Liver (tissue), 9 donors: ENCODE measurements around the gene MCF2L. TPM values are rescaled to one million over a fixed set of nuclear protein-coding genes. Genes with fewer than 3 reads are reported as not detected.
"Not testable (repeated sequence)": the region's sequence is repeated elsewhere in the genome, so short reads cannot be mapped to it uniquely, and the experiment has no call there.

Experiments used
- DNase-seq: peaks from one replicate; pipeline ENCODE4 v3.0.0-alpha.2; 2017; ENCODE audit warnings: low spot score
- H3K27ac ChIP-seq, 2 donors: one replicate each; pipeline ENCODE4 v1.7.0; 2013; ENCODE audit warnings: inconsistent platforms in 2 of 2, low read length in 2 of 2, control low read depth in 1 of 2, low read depth in 1 of 2, mild to moderate bottlenecking in 1 of 2
- H3K27me3 ChIP-seq, 4 donors: one replicate each; pipeline versions ENCODE4 v1.6.1 to v1.7.0; 2013; ENCODE audit warnings: low read length in 3 of 4, inconsistent platforms in 1 of 4, mild to moderate bottlenecking in 1 of 4, moderate library complexity in 1 of 4; ENCODE audit not compliant: control insufficient read depth in 4 of 4, insufficient read depth in 4 of 4
- H3K36me3 ChIP-seq, 4 donors: one replicate each; pipeline versions ENCODE4 v1.6.1 to v1.7.0; 2013; ENCODE audit warnings: low read length in 3 of 4, mild to moderate bottlenecking in 3 of 4, low read depth in 1 of 4, moderate library complexity in 1 of 4; ENCODE audit not compliant: control insufficient read depth in 4 of 4, insufficient read depth in 3 of 4
- H3K4me1 ChIP-seq, 4 donors: one replicate each; pipeline versions ENCODE4 v1.6.1 to v1.7.0; 2013; ENCODE audit warnings: low read length in 3 of 4, mild to moderate bottlenecking in 3 of 4, moderate library complexity in 1 of 4; ENCODE audit not compliant: control insufficient read depth in 4 of 4, insufficient read depth in 4 of 4
- H3K4me3 ChIP-seq, 3 donors: one replicate each; pipeline versions ENCODE4 v1.6.1 to v1.7.0; 2013; ENCODE audit warnings: low read length in 3 of 3, control low read depth in 1 of 3, low read depth in 1 of 3, mild to moderate bottlenecking in 1 of 3
- H3K9ac ChIP-seq, 2 donors: one replicate each; pipeline ENCODE4 v1.7.0; 2013; ENCODE audit warnings: low read length in 2 of 2, mild to moderate bottlenecking in 2 of 2, moderate library complexity in 2 of 2, control low read depth in 1 of 2, low read depth in 1 of 2
- H3K9me3 ChIP-seq, 4 donors: one replicate each; pipeline versions ENCODE4 v1.6.1 to v1.7.0; 2013; ENCODE audit warnings: low read length in 3 of 4; ENCODE audit not compliant: control insufficient read depth in 4 of 4
- EGR1 ChIP-seq, 2 donors: IDR thresholded peaks; 2 replicates each; pipeline ENCODE4 v1.6.1; 2016 to 2018; ENCODE audit warnings: antibody characterized with exemption in 2 of 2, low read depth in 2 of 2
- FOXA1 ChIP-seq: IDR thresholded peaks from 2 replicates; pipeline ENCODE4 v1.6.1; 2016; ENCODE audit warnings: antibody characterized with exemption
- GABPA ChIP-seq, 2 donors: IDR thresholded peaks in 1 of 2; conservative IDR thresholded peaks in 1 of 2; 2 replicates each; pipeline ENCODE4 v1.6.1; 2016; ENCODE audit warnings: antibody characterized with exemption in 2 of 2, mild to moderate bottlenecking in 1 of 2, moderate library complexity in 1 of 2
- HNF4G ChIP-seq: IDR thresholded peaks from 2 replicates; pipeline ENCODE4 v1.6.1; 2016; ENCODE audit warnings: antibody characterized with exemption
- JUND ChIP-seq, 2 donors: IDR thresholded peaks; 2 replicates each; pipeline ENCODE4 v1.6.1; 2016; ENCODE audit warnings: antibody characterized with exemption in 2 of 2
- RAD21 ChIP-seq, 2 donors: IDR thresholded peaks; 2 replicates each; pipeline ENCODE4 v1.6.1; 2016; ENCODE audit warnings: antibody characterized with exemption in 2 of 2, mild to moderate bottlenecking in 2 of 2
- RXRA ChIP-seq, 2 donors: IDR thresholded peaks; 2 replicates each; pipeline ENCODE4 v1.6.1; 2017 to 2018; ENCODE audit warnings: antibody characterized with exemption in 2 of 2, mild to moderate bottlenecking in 1 of 2
- TAF1 ChIP-seq: conservative IDR thresholded peaks from 2 replicates; pipeline ENCODE4 v1.6.1; 2016; ENCODE audit warnings: antibody characterized with exemption, mild to moderate bottlenecking
- YY1 ChIP-seq: IDR thresholded peaks from 2 replicates; pipeline ENCODE4 v1.6.1; 2016; ENCODE audit warnings: antibody characterized with exemption, mild to moderate bottlenecking
- WGBS: extraction: QIAGEN DNeasy Blood & Tissue Kit; methylation state at CpG from one replicate; pipeline ENCODE4 v1.1.7; 2013; 5-methylcytosine and 5-hydroxymethylcytosine counted together
- polyA plus RNA-seq, 2 donors: library from polyadenylated mRNA; stranded (reverse) in 1 of 2; unstranded in 1 of 2; fragments of 200-250 nt in 1 of 2; fragments of >200 nt in 1 of 2; fragmentation: Nextera tagmentation in 1 of 2; extraction: Ambion mirVana in 1 of 2; gene quantifications; one replicate each; pipeline versions ENCODE4 v1.2.1 to v1.2.3, GENCODE V29; 2013 to 2015
- total RNA-seq, 2 donors: library from RNA; depleted of rRNA; stranded (reverse); fragments of >200 nt; gene quantifications; one replicate each; pipeline ENCODE4 v1.2.3, GENCODE V29; 2014
- TF ChIP-seq, protein P1 (sequence below): IDR thresholded peaks from 2 replicates; pipeline ENCODE4 v1.6.1; 2016; ENCODE audit warnings: antibody characterized with exemption
- TF ChIP-seq, protein P2 (sequence below): fragments of 150-350 bp; IDR thresholded peaks from 2 replicates; pipeline ENCODE4 v1.5.1; 2017; ENCODE audit warnings: improper control_type of control experiment, low read depth, low read length; ENCODE audit not compliant: missing input control
- TF ChIP-seq, protein P3 (sequence below): IDR thresholded peaks from 2 replicates; pipeline ENCODE4 v1.6.1; 2016; ENCODE audit warnings: antibody characterized with exemption
- donor health status: healthy.
- donor health status: healthy.
- donor health status: healthy.
- donor health status: healthy.
- donor health status: healthy.

Gene MCF2L
- total and polyA plus RNA-seq, 4 donors = 2.9 to 12.8 (median 7.1) TPM

DNA sequence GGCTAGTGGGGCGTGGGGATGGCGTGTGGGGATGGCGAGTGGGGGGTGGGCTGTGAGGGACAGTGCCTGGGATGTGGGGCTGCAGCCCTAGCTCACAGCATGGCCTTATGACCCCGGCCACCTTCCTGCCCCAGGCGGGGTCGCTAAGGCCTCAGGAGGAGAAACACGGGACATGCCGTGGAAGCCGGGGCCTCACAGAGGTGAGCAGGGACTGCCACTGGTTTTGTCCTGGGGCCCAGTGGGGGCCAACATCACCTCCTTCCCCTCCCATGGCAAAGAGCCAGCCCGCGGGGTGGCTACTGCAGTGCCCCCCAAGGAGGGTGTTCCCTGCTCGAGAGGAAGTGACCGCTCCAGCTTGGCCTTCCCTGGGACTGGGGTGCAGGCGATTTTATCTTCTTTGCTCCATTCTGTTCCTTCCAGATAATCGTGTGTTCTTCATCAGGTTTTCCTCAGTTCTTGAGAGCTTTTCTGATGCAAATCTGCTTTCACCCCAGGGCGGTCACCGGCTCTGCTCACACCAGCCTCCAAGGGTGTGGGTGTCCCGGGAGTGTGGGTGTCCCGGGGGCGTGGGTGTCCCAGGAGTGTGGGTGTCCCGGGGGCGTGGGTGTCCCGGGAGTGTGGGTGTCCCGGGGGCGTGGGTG is 137.8 kb downstream of the MCF2L start:
- Histone ChIP-seq H3K4me3 (peak overlapping the region in 1 of 3 donors; percentile 78), H3K9ac (no peak overlapping the region), H3K4me1 (peaks cover 2 to 14% (median 9%) of the 10 kb centered on the region in 4 donors), H3K27me3 (no peaks in the 10 kb centered on the region), H3K27ac (peak overlapping the region in 1 of 2 donors; percentile 28), H3K36me3 (peaks cover 0 to 4% (median 0%) of the 10 kb centered on the region in 4 donors), H3K9me3 (no peaks in the 10 kb centered on the region)
- no peak for DNase-seq
- no peak for TF ChIP-seq JUND (IDR thresholded peaks at IDR 0.05)
- no peak for TF ChIP-seq RXRA (IDR thresholded peaks at IDR 0.05)
- no peak for TF ChIP-seq HNF4G
- TF ChIP-seq TAF1 = no peak
- TF ChIP-seq EGR1 (IDR thresholded peaks at IDR 0.05; ENCODE audit: low read depth in 2 of 2) = no peak
- no peak for TF ChIP-seq RAD21 (IDR thresholded peaks at IDR 0.05)
- TF ChIP-seq, protein P1, sequence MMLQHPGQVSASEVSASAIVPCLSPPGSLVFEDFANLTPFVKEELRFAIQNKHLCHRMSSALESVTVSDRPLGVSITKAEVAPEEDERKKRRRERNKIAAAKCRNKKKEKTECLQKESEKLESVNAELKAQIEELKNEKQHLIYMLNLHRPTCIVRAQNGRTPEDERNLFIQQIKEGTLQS = no peak
- TF ChIP-seq, protein P2, sequence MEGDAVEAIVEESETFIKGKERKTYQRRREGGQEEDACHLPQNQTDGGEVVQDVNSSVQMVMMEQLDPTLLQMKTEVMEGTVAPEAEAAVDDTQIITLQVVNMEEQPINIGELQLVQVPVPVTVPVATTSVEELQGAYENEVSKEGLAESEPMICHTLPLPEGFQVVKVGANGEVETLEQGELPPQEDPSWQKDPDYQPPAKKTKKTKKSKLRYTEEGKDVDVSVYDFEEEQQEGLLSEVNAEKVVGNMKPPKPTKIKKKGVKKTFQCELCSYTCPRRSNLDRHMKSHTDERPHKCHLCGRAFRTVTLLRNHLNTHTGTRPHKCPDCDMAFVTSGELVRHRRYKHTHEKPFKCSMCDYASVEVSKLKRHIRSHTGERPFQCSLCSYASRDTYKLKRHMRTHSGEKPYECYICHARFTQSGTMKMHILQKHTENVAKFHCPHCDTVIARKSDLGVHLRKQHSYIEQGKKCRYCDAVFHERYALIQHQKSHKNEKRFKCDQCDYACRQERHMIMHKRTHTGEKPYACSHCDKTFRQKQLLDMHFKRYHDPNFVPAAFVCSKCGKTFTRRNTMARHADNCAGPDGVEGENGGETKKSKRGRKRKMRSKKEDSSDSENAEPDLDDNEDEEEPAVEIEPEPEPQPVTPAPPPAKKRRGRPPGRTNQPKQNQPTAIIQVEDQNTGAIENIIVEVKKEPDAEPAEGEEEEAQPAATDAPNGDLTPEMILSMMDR = no peak
- WGBS = 73% methylated on average over 25 of the region's 25 CpGs

DNA sequence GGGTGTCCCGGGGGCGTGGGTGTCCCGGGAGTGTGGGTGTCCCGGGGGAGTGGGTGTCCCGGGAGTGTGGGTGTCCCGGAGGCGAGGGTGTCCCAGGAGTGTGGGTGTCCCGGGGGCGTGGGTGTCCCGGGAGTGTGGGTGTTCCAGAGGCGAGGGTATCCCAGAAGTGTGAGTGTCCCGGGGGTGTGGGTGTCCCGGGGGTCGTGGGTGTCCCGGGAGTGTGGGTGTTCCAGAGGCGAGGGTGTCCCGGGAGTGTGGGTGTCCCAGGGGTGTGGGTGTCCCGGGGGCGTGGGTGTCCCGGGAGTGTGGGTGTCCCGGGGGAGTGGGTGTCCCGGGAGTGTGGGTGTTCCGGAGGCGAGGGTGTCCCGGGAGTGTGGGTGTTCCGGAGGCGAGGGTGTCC is 139.5 kb downstream of the MCF2L start:
- not testable (repeated sequence) for H3K9me3 ChIP-seq, H3K4me3 ChIP-seq, H3K9ac ChIP-seq, DNase-seq, H3K36me3 ChIP-seq, H3K27me3 ChIP-seq, H3K27ac ChIP-seq
- WGBS = 92% methylated on average over 27 of the region's 27 CpGs
- peaks cover 5 to 19% (median 12%) of the 10 kb centered on the region in 4 donors for H3K4me1 ChIP-seq

DNA sequence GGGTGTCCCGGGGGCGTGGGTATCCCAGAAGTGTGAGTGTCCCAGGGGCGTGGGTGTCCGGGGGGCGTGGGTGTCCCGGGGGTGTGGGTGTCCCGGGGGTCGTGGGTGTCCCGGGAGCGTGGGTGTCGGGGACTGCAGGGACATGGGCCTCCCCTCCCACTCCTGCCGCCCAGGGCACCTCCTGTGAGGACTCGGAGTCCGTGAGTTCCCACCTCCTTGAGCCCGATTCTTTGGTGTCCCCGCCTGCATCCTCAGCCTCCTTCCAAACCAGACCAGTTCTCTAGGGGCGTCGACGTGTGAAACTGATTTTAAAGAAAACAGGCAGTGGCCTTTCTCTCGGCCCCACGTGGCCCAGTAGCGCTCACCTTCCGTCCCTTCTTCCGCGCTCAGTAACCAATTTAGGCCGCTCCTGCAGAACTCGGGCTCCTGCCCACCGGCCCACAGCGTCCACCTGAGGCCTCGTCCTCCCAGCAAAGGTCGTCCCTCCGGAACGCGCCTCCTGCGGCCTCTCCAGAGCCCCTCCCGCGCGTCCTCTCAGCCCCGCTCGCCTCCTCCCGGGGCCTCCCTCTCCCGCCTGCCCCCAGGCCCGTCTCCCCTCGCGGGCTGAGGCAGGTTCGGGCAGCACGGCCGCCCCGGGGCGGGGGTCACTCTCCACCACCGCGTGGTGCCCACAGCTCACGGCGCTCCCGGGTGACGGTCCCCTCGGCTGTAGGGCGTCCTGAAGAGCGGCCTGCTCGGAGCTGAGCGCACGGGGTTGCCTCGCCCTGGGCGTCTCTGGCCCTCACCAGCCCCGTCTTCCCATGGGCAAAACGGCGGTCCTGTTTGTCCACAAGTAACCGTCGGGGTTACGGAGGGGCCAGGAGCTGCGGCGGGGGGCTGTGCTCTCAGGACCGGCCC is 140.4 kb downstream of the MCF2L start:
- H3K36me3 ChIP-seq = peaks cover 0 to 4% (median 0%) of the 10 kb centered on the region in 4 donors
- TF ChIP-seq, protein P3, sequence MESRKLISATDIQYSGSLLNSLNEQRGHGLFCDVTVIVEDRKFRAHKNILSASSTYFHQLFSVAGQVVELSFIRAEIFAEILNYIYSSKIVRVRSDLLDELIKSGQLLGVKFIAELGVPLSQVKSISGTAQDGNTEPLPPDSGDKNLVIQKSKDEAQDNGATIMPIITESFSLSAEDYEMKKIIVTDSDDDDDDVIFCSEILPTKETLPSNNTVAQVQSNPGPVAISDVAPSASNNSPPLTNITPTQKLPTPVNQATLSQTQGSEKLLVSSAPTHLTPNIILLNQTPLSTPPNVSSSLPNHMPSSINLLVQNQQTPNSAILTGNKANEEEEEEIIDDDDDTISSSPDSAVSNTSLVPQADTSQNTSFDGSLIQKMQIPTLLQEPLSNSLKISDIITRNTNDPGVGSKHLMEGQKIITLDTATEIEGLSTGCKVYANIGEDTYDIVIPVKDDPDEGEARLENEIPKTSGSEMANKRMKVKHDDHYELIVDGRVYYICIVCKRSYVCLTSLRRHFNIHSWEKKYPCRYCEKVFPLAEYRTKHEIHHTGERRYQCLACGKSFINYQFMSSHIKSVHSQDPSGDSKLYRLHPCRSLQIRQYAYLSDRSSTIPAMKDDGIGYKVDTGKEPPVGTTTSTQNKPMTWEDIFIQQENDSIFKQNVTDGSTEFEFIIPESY = no peak
- TF ChIP-seq FOXA1 (no peak), EGR1 (IDR thresholded peaks at IDR 0.05; ENCODE audit: low read depth in 2 of 2) (no peak), RAD21 (IDR thresholded peaks at IDR 0.05) (no peak), GABPA (IDR thresholded peaks at IDR 0.05 in 1 of 2, conservative IDR thresholded peaks at IDR 0.05 in 1 of 2) (no peak), YY1 (no peak)
- peaks cover 5 to 21% (median 12%) of the 10 kb centered on the region in 4 donors for H3K4me1 ChIP-seq
- no peak overlapping the region for H3K9ac ChIP-seq
- H3K27me3 ChIP-seq = no peaks in the 10 kb centered on the region
- no peak overlapping the region for H3K4me3 ChIP-seq
- H3K27ac ChIP-seq = no peak overlapping the region
- DNase-seq = no peak
- 72% methylated on average over 73 of the region's 73 CpGs for WGBS
- H3K9me3 ChIP-seq = no peaks in the 10 kb centered on the region
